ENCODE measurements around the gene SELENOO.

SELENOO gene

GRCh38 chr22:50225200-50225969 is 24.6 kb downstream of the SELENOO start:
- TF ChIP-seq TAF1 (IDR thresholded peaks at IDR 0.05; ENCODE audit: low read depth) (no peak), CEBPB (IDR thresholded peaks at IDR 0.05) (no peak), FOXM1 (IDR thresholded peaks at IDR 0.05; ENCODE audit: borderline replicate concordance, low read depth) (no peak), RAD21 (IDR thresholded peaks at IDR 0.05; ENCODE audit: low read depth) (no peak), TCF12 (IDR thresholded peaks at IDR 0.05; ENCODE audit: low read depth) (no peak), MAX (IDR thresholded peaks at IDR 0.05) (no peak), EGR1 (IDR thresholded peaks at IDR 0.05) (no peak)

GRCh38 chr22:50226063-50226874 is 25.5 kb downstream of the SELENOO start:
- TF ChIP-seq RAD21 (IDR thresholded peaks at IDR 0.05; ENCODE audit: low read depth) (no peak), NFIC (IDR thresholded peaks at IDR 0.05) (no peak)

- TF ChIP-seq USF1 (IDR thresholded peaks at IDR 0.05) (no peak), RAD21 (IDR thresholded peaks at IDR 0.05; ENCODE audit: low read depth) (no peak), TAF1 (IDR thresholded peaks at IDR 0.05; ENCODE audit: low read depth) (no peak)
These were observed 26.0 kb downstream of the SELENOO start for GRCh38 chr22:50226875-50227165.

GRCh38 chr22:50227579-50228215 is 26.9 kb downstream of the SELENOO start:
- TF ChIP-seq FOXM1 (IDR thresholded peaks at IDR 0.05; ENCODE audit: borderline replicate concordance, low read depth) (no peak), RAD21 (IDR thresholded peaks at IDR 0.05; ENCODE audit: low read depth) (no peak), EP300 (IDR thresholded peaks at IDR 0.05; ENCODE audit: borderline replicate concordance) (no peak), TCF12 (IDR thresholded peaks at IDR 0.05; ENCODE audit: low read depth) (no peak), TAF1 (IDR thresholded peaks at IDR 0.05; ENCODE audit: low read depth) (no peak), EGR1 (IDR thresholded peaks at IDR 0.05) (no peak), REST (IDR thresholded peaks at IDR 0.05; ENCODE audit: low read depth) (no peak), YY1 (IDR thresholded peaks at IDR 0.05; ENCODE audit: low read depth) (no peak), NFIC (IDR thresholded peaks at IDR 0.05) (no peak), ZBTB7A (IDR thresholded peaks at IDR 0.05; ENCODE audit: low read depth) (no peak), TEAD4 (IDR thresholded peaks at IDR 0.05) (no peak), USF1 (IDR thresholded peaks at IDR 0.05) (no peak), CREB1 (IDR thresholded peaks at IDR 0.05; ENCODE audit: low read depth) (no peak), MAX (IDR thresholded peaks at IDR 0.05) (no peak), CEBPB (IDR thresholded peaks at IDR 0.05) (no peak)

GRCh38 chr22:50228366-50228765 is 27.6 kb downstream of the SELENOO start:
- TF ChIP-seq USF1 (IDR thresholded peaks at IDR 0.05): no peak
- TF ChIP-seq CREB1 (IDR thresholded peaks at IDR 0.05; ENCODE audit: low read depth): no peak
- TF ChIP-seq FOXM1 (IDR thresholded peaks at IDR 0.05; ENCODE audit: borderline replicate concordance, low read depth): no peak

- TF ChIP-seq TCF12 (IDR thresholded peaks at IDR 0.05; ENCODE audit: low read depth) (no peak), NFIC (IDR thresholded peaks at IDR 0.05) (no peak), EGR1 (IDR thresholded peaks at IDR 0.05) (no peak), TAF1 (IDR thresholded peaks at IDR 0.05; ENCODE audit: low read depth) (no peak), MAX (IDR thresholded peaks at IDR 0.05) (no peak), FOXM1 (IDR thresholded peaks at IDR 0.05; ENCODE audit: borderline replicate concordance, low read depth) (no peak), CREB1 (IDR thresholded peaks at IDR 0.05; ENCODE audit: low read depth) (no peak), TEAD4 (IDR thresholded peaks at IDR 0.05) (no peak), USF1 (IDR thresholded peaks at IDR 0.05) (no peak), ZBTB7A (IDR thresholded peaks at IDR 0.05; ENCODE audit: low read depth) (no peak), EP300 (IDR thresholded peaks at IDR 0.05; ENCODE audit: borderline replicate concordance) (no peak), RAD21 (IDR thresholded peaks at IDR 0.05; ENCODE audit: low read depth) (no peak), CEBPB (IDR thresholded peaks at IDR 0.05) (no peak), REST (IDR thresholded peaks at IDR 0.05; ENCODE audit: low read depth) (no peak)
These were observed 28.6 kb downstream of the SELENOO start for GRCh38 chr22:50229370-50229769.

All from Ishikawa (cell line).